Measurements from ENCODE around the gene FOXRED1.

FOXRED1 gene

GRCh38 chr11:126317432-126317755 lies 48.4 kb downstream of the FOXRED1 start:
- TF ChIP-seq, protein P1, sequence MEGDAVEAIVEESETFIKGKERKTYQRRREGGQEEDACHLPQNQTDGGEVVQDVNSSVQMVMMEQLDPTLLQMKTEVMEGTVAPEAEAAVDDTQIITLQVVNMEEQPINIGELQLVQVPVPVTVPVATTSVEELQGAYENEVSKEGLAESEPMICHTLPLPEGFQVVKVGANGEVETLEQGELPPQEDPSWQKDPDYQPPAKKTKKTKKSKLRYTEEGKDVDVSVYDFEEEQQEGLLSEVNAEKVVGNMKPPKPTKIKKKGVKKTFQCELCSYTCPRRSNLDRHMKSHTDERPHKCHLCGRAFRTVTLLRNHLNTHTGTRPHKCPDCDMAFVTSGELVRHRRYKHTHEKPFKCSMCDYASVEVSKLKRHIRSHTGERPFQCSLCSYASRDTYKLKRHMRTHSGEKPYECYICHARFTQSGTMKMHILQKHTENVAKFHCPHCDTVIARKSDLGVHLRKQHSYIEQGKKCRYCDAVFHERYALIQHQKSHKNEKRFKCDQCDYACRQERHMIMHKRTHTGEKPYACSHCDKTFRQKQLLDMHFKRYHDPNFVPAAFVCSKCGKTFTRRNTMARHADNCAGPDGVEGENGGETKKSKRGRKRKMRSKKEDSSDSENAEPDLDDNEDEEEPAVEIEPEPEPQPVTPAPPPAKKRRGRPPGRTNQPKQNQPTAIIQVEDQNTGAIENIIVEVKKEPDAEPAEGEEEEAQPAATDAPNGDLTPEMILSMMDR (IDR thresholded peaks at IDR 0.05) = no peak

DNA sequence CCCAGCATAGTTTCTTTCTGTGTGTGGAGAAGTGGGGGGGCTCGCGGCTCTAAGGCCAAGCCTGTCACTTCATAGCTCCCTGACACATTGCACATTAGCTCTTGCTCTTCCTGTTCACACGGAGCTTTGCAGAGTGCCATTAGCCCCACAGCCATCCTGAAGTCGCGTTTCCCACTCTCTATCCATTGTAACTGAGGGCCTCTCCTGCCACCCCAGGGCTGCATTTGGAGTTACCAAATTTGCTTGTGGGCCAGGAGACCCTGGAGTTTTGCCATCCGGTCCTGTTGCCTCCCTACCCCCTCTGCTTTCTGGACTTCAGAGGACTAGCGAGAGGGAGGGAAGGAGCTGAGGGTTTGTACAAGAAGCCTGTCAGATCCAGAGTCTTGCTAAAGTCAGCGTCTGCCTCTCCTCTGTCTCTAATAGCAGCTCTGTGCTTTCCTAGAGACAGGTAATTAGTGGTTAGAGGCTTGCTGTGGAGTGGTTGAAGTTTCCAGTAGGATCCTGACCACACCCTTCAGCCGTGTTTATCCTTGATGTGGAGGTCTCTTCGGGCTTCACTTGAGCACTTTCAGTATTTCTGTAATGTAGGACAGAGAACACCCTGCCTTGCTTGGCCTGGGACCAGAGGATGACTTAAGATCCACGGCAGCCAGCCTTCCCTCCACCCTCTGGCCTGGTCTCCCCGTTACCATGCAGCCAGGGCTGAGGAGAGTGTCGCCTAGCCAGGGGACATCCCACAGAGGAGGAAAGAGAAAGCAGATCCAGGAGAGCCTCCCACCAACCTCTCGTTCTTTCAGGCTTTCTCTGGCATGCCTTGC lies 49.0 kb downstream of the FOXRED1 start:
- TF ChIP-seq, protein P1 (IDR thresholded peaks at IDR 0.05) = no peak

DNA sequence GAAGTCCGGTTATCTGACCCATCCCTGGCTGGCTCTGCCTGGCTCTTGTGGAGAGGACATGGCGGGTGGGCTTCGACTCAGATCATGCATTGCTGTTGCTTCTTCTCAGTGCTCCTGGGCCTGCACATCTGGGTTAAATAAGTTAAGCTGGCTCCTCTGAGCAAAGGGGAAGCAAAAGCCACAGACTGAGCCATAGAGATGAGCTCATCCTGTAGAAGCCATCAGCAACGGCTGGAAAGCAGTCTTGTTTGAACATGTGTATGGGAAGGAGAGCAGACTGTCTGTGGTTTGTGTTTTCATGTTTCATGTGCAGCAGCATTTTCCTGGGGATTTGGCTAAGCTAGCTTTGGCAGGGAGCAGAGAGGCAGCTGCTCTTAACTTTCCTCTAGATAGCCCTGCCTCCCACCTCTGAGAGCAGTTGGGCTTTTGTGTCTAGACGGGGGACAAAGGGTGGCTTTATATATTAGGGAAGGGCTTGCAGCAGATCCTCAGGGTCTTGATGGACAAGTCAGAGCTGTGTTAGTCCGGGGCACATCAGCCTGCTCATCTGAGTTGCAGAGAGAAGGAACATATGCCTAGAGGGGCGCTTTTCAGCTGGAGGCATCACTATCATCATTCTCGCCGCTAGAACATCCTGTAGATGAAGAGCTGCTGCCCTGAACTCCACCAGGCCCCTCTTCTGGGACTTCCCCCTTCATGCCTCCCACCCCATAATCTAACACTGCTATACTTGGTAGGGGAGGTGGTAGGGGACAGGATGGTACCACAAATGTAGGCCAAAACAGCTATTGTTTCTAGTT lies 49.8 kb downstream of the FOXRED1 start:
- TF ChIP-seq, protein P1 (IDR thresholded peaks at IDR 0.05) = no peak

DNA sequence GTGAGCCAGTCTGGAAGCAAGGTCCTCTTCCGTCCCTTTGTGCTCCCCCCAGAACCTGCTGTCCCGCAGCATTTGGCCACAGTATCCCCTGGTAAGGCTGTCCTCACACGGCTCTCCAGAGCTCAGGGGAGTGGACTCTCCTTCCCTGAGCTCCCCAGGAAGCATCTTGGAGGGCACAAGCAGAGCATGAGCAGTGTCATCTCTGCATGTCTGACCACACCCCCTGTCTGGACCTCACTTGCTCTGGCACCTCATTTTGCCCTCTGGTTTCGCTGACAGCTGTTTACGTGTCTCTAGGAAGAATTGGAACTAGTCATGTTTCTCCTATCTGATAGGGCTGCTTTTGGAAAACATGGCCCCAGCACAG lies 50.4 kb downstream of the FOXRED1 start:
- TF ChIP-seq, protein P1 (IDR thresholded peaks at IDR 0.05) = no peak

- TF ChIP-seq, protein P1 (IDR thresholded peaks at IDR 0.05) = no peak
These were observed 54.0 kb downstream of the FOXRED1 start for GRCh38 chr11:126322996-126323395.

GRCh38 chr11:126327281-126328000 lies 58.5 kb downstream of the FOXRED1 start:
- TF ChIP-seq, protein P1 (IDR thresholded peaks at IDR 0.05) = no peak

Measured in LNCAP (cell line).